Smooth muscle cell (in vitro differentiated cells): Measurements from ENCODE around the gene EBF3. TPM values are rescaled to one million over a fixed set of nuclear protein-coding genes. Genes with fewer than 3 reads are reported as not detected.

Source experiments
- DNase-seq: peaks from one replicate; lab custom pipeline; 2025; ENCODE audit not compliant: unreplicated experiment; lab: John Stamatoyannopoulos, UW
- H2AFZ ChIP-seq: fragments of 200-600 bp; sonication (generic); 2 replicates; pipeline ENCODE4 v1.6.0; 2016; ENCODE audit warnings: antibody characterized with exemption, low read depth, mild to moderate bottlenecking
- H3F3A ChIP-seq: fragments of 200-600 bp; sonication (generic); 2 replicates; pipeline ENCODE4 v1.6.0; 2017; ENCODE audit warnings: antibody characterized with exemption, low read depth
- H3K27ac ChIP-seq: fragments of 200-600 bp; sonication (generic); 2 replicates; pipeline ENCODE4 v1.5.1; 2016; ENCODE audit warnings: low read depth, mild to moderate bottlenecking
- H3K27me3 ChIP-seq: fragments of 200-600 bp; sonication (generic); 2 replicates; pipeline ENCODE4 v1.6.1; 2016; ENCODE audit warnings: low read depth, mild to moderate bottlenecking
- H3K36me3 ChIP-seq: fragments of 200-600 bp; sonication (generic); 2 replicates; pipeline ENCODE4 v1.5.1; 2016; ENCODE audit warnings: low read depth
- H3K4me1 ChIP-seq: fragments of 200-600 bp; sonication (generic); 2 replicates; pipeline ENCODE4 v1.5.1; 2016; ENCODE audit warnings: low read depth
- H3K4me2 ChIP-seq: fragments of 200-600 bp; sonication (generic); 2 replicates; pipeline ENCODE4 v1.6.0; 2016; ENCODE audit warnings: mild to moderate bottlenecking
- H3K4me3 ChIP-seq: fragments of 200-600 bp; sonication (generic); 2 replicates; pipeline ENCODE4 v1.5.1; 2016; ENCODE audit warnings: mild to moderate bottlenecking
- H3K79me2 ChIP-seq: fragments of 200-600 bp; sonication (generic); 2 replicates; pipeline ENCODE4 v1.6.0; 2016; ENCODE audit warnings: low read depth, mild to moderate bottlenecking
- H3K9ac ChIP-seq: fragments of 200-600 bp; sonication (generic); 2 replicates; pipeline ENCODE4 v1.6.0; 2016; ENCODE audit warnings: low read depth
- H3K9me3 ChIP-seq: fragments of 200-600 bp; sonication (generic); replicated peaks from 2 replicates; pipeline ENCODE4 v1.5.1; 2016; ENCODE audit warnings: low read depth
- H4K20me1 ChIP-seq: fragments of 200-600 bp; sonication (generic); 2 replicates; pipeline ENCODE4 v1.6.0; 2016; ENCODE audit warnings: low read depth
- WGBS: methylation state at CpG from one replicate; pipeline ENCODE4 v1.1.7; 2016; ENCODE audit warnings: low lambda C conversion rate; 5-methylcytosine and 5-hydroxymethylcytosine counted together
- polyA plus RNA-seq: library from polyadenylated mRNA; unstranded; fragments of >200 nt; fragmentation: Nextera tagmentation; extraction: Ambion mirVana; gene quantifications from 2 replicates; pipeline ENCODE4 v1.2.1, GENCODE V29; 2016
- total RNA-seq: library from RNA; depleted of rRNA; stranded (reverse); fragments of >200 nt; gene quantifications from 2 replicates; pipeline ENCODE4 v1.2.3, GENCODE V29; 2014
- TF ChIP-seq, protein P1 (sequence below): fragments of 200-600 bp; sonication (generic); IDR thresholded peaks from 2 replicates; pipeline ENCODE4 v1.5.1; 2017; ENCODE audit warnings: borderline replicate concordance, mild to moderate bottlenecking, antibody characterized with exemption; ENCODE audit not compliant: insufficient read depth, poor library complexity, severe bottlenecking

The EBF3 gene
- total and polyA plus RNA-seq, 2 experiments from 2014 or later = not detected

DNA sequence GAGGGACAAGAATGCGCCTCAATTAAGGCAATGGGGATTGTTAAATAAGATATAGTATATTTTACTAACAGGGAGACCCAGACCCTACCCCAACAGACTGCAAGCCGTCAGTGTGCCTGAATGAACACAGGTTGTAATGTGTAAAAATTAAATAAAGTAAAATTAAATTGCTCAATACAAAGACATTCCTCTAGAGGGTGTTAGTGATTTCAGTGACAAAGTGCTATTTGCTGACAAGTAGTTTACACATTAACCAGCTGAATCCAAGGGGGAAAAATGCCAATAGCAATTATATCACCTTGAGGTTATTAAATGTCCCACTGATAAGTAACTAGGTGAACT lies 110.5 kb downstream of the EBF3 start:
- H3K4me3 ChIP-seq = no peak overlapping the region
- H3K4me1 ChIP-seq = no peaks in the 10 kb centered on the region
- H3K79me2 ChIP-seq = no peaks in the 10 kb centered on the region
- no peaks in the 10 kb centered on the region for H3K9me3 ChIP-seq
- no peak overlapping the region for H2AFZ ChIP-seq
- TF ChIP-seq, protein P1, sequence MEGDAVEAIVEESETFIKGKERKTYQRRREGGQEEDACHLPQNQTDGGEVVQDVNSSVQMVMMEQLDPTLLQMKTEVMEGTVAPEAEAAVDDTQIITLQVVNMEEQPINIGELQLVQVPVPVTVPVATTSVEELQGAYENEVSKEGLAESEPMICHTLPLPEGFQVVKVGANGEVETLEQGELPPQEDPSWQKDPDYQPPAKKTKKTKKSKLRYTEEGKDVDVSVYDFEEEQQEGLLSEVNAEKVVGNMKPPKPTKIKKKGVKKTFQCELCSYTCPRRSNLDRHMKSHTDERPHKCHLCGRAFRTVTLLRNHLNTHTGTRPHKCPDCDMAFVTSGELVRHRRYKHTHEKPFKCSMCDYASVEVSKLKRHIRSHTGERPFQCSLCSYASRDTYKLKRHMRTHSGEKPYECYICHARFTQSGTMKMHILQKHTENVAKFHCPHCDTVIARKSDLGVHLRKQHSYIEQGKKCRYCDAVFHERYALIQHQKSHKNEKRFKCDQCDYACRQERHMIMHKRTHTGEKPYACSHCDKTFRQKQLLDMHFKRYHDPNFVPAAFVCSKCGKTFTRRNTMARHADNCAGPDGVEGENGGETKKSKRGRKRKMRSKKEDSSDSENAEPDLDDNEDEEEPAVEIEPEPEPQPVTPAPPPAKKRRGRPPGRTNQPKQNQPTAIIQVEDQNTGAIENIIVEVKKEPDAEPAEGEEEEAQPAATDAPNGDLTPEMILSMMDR = peak; percentile 30
- H3K9ac ChIP-seq = no peak overlapping the region
- no peaks in the 10 kb centered on the region for H3K36me3 ChIP-seq
- no peaks in the 10 kb centered on the region for H4K20me1 ChIP-seq
- H3K27me3 ChIP-seq = no peaks in the 10 kb centered on the region
- 68% methylated on average over 2 of the region's 2 CpGs for WGBS
- no peaks in the 10 kb centered on the region for H3F3A ChIP-seq
- H3K27ac ChIP-seq = no peak overlapping the region
- no peak for DNase-seq
- no peak overlapping the region for H3K4me2 ChIP-seq

DNA sequence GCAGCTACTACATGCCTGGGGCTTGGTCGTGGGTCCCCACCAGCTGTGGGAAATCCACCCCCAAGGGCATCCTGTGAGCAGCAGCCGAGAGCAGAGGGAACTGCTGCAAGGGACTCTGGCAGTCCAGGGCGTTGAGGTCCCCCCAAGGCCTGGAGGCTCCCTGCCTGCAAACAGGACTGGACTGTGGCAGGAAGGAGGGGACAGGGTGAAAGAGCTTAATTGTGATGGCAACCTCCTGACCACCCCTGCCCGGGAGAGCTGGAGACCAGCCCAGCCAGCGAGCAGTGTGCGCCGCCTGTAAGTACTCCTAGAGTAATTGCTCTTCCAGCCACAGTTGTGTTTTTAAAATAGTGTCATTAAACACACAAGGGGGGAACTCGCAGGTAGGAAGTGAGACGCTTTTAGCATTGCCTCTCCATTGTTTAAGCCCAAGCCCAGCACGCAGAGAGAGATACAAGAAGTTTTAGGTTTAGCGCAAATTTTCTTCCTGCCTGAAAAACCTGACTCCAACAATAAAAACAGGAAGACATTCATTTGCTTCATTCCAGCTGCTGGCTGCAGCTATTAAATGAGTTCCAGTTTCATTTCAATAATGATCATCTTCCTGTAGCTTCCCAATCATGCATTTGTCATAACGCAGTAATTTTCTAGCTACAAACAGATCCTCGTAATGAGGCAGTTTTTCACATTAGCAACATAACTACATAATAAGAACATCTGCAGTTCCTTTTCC lies 111.1 kb downstream of the EBF3 start:
- no peaks in the 10 kb centered on the region for H4K20me1 ChIP-seq
- H3K4me1 ChIP-seq = no peaks in the 10 kb centered on the region
- 73% methylated on average over 13 of the region's 13 CpGs for WGBS
- no peaks in the 10 kb centered on the region for H3F3A ChIP-seq
- no peak overlapping the region for H2AFZ ChIP-seq
- no peak overlapping the region for H3K4me2 ChIP-seq
- H3K79me2 ChIP-seq = no peaks in the 10 kb centered on the region
- TF ChIP-seq, protein P1 = no peak
- no peaks in the 10 kb centered on the region for H3K9me3 ChIP-seq
- H3K4me3 ChIP-seq = no peak overlapping the region
- no peak overlapping the region for H3K9ac ChIP-seq
- no peak overlapping the region for H3K27ac ChIP-seq
- no peaks in the 10 kb centered on the region for H3K27me3 ChIP-seq
- no peaks in the 10 kb centered on the region for H3K36me3 ChIP-seq
- no peak for DNase-seq

DNA sequence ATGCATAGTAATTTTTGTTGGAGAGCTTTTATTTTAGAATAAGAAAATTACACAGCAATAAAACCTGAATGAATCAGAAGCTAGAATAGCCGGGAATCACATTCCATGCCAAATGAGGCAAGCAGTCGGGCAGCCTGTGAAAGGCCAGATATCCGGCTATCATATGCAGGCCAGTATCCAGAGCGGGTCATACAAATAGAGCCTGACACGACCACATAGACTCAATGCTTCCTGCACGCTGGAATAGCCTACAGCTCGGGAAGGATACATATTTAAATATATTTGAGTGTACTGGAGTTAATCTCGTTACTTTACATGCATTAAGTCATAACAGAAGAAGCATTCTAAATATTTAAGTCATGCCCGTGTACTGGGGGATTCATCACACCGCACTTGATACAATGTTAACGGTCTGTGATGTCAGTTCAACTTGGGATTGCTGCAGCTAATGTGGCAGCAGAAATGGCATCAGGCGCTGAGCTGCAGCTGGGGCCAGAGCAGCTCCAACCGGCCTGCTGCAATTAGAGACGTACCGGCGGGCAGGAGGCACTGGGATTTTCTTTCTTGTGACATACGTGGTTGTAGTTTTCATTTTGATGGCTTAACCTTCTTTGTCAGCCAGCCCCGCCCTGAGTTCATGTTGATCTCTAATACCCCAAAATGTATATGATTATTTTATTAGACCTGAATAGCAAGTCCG lies 112.0 kb downstream of the EBF3 start:
- no peak overlapping the region for H3K27ac ChIP-seq
- no peak overlapping the region for H3K4me2 ChIP-seq
- H3K27me3 ChIP-seq = no peaks in the 10 kb centered on the region
- H4K20me1 ChIP-seq = no peaks in the 10 kb centered on the region
- no peaks in the 10 kb centered on the region for H3K9me3 ChIP-seq
- H2AFZ ChIP-seq = no peak overlapping the region
- no peak overlapping the region for H3K4me3 ChIP-seq
- no peaks in the 10 kb centered on the region for H3K36me3 ChIP-seq
- no peaks in the 10 kb centered on the region for H3K4me1 ChIP-seq
- no peak overlapping the region for H3K9ac ChIP-seq
- TF ChIP-seq, protein P1 = no peak
- H3K79me2 ChIP-seq = no peaks in the 10 kb centered on the region
- DNase-seq = no peak
- H3F3A ChIP-seq = no peaks in the 10 kb centered on the region
- 92% methylated on average over 19 of the region's 19 CpGs for WGBS
